ENCODE measurements around the gene C22orf23. TPM values are rescaled to one million over a fixed set of nuclear protein-coding genes. Genes with fewer than 3 reads are reported as not detected.
"Not testable (repeated sequence)": the region's sequence is repeated elsewhere in the genome, so short reads cannot be mapped to it uniquely, and the experiment has no call there.

Gene C22orf23
- total and polyA plus RNA-seq, 2 donors: 0.09 to 0.34 TPM

GRCh38 chr22:37947142-37947795, 6.1 kb downstream of the C22orf23 start:
- H3K27me3 ChIP-seq (ENCODE audit: control insufficient read depth in 2 of 2, insufficient read depth in 1 of 2, low read length in 1 of 2): peaks cover 6 to 17% of the 10 kb centered on the region in 2 donors
- H3K4me1 ChIP-seq (ENCODE audit: control insufficient read depth in 2 of 2, insufficient read depth in 2 of 2, low read length in 2 of 2); H3K36me3 ChIP-seq (ENCODE audit: control insufficient read depth in 2 of 2, insufficient read depth in 2 of 2, low read length in 1 of 2); DNase-seq (ENCODE audit: low read depth in 6 of 9, low spot score in 9 of 9); H3K4me3 ChIP-seq (ENCODE audit: low read length in 2 of 2); H3K27ac ChIP-seq (ENCODE audit: low read depth in 1 of 2, low read length in 1 of 2); H3K9me3 ChIP-seq (ENCODE audit: control insufficient read depth in 2 of 2, insufficient read depth in 1 of 2, low read length in 1 of 2): not testable (repeated sequence)
- 96% methylated on average over 14 of the region's 14 CpGs for WGBS

GRCh38 chr22:37944423-37944822, 9.0 kb downstream of the C22orf23 start:
- not testable (repeated sequence) for H3K9me3 ChIP-seq (ENCODE audit: control insufficient read depth in 2 of 2, insufficient read depth in 1 of 2, low read length in 1 of 2); H3K36me3 ChIP-seq (ENCODE audit: control insufficient read depth in 2 of 2, insufficient read depth in 2 of 2, low read length in 1 of 2); H3K4me3 ChIP-seq (ENCODE audit: low read length in 2 of 2); H3K27me3 ChIP-seq (ENCODE audit: control insufficient read depth in 2 of 2, insufficient read depth in 1 of 2, low read length in 1 of 2); H3K27ac ChIP-seq (ENCODE audit: low read depth in 1 of 2, low read length in 1 of 2); DNase-seq (ENCODE audit: low read depth in 6 of 9, low spot score in 9 of 9); H3K4me1 ChIP-seq (ENCODE audit: control insufficient read depth in 2 of 2, insufficient read depth in 2 of 2, low read length in 2 of 2)
- WGBS: 97% methylated on average over 11 of the region's 11 CpGs

- no peak overlapping the region for H3K27ac ChIP-seq (ENCODE audit: low read depth in 1 of 2, low read length in 1 of 2)
- DNase-seq (ENCODE audit: low read depth in 6 of 9, low spot score in 9 of 9): no peak
- H3K27me3 ChIP-seq (ENCODE audit: control insufficient read depth in 2 of 2, insufficient read depth in 1 of 2, low read length in 1 of 2): no peaks in the 10 kb centered on the region
- WGBS: 95% methylated on average over 7 of the region's 7 CpGs
- no peak overlapping the region for H3K4me3 ChIP-seq (ENCODE audit: low read length in 2 of 2)
- no peaks in the 10 kb centered on the region for H3K9me3 ChIP-seq (ENCODE audit: control insufficient read depth in 2 of 2, insufficient read depth in 1 of 2, low read length in 1 of 2)
- H3K4me1 ChIP-seq (ENCODE audit: control insufficient read depth in 2 of 2, insufficient read depth in 2 of 2, low read length in 2 of 2): no peaks in the 10 kb centered on the region
- H3K36me3 ChIP-seq (ENCODE audit: control insufficient read depth in 2 of 2, insufficient read depth in 2 of 2, low read length in 1 of 2): peaks cover 8 to 9% of the 10 kb centered on the region in 2 donors
Measured at GRCh38 chr22:37943825-37944198, 9.6 kb downstream of the C22orf23 start.

- no peak overlapping the region for H3K27ac ChIP-seq (ENCODE audit: low read depth in 1 of 2, low read length in 1 of 2)
- no peaks in the 10 kb centered on the region for H3K4me1 ChIP-seq (ENCODE audit: control insufficient read depth in 2 of 2, insufficient read depth in 2 of 2, low read length in 2 of 2)
- 97% methylated on average over 12 of the region's 12 CpGs for WGBS
- no peak overlapping the region for H3K4me3 ChIP-seq (ENCODE audit: low read length in 2 of 2)
- no peaks in the 10 kb centered on the region for H3K9me3 ChIP-seq (ENCODE audit: control insufficient read depth in 2 of 2, insufficient read depth in 1 of 2, low read length in 1 of 2)
- H3K36me3 ChIP-seq (ENCODE audit: control insufficient read depth in 2 of 2, insufficient read depth in 2 of 2, low read length in 1 of 2): peaks cover 8 to 9% of the 10 kb centered on the region in 2 donors
- H3K27me3 ChIP-seq (ENCODE audit: control insufficient read depth in 2 of 2, insufficient read depth in 1 of 2, low read length in 1 of 2): no peaks in the 10 kb centered on the region
- DNase-seq (ENCODE audit: low read depth in 6 of 9, low spot score in 9 of 9): no peak
Measured at GRCh38 chr22:37943136-37943824, 10.1 kb downstream of the C22orf23 start.

- H3K4me3 ChIP-seq (ENCODE audit: low read length in 2 of 2): no peak overlapping the region
- H3K27me3 ChIP-seq (ENCODE audit: control insufficient read depth in 2 of 2, insufficient read depth in 1 of 2, low read length in 1 of 2): no peaks in the 10 kb centered on the region
- no peak for DNase-seq (ENCODE audit: low read depth in 6 of 9, low spot score in 9 of 9)
- H3K4me1 ChIP-seq (ENCODE audit: control insufficient read depth in 2 of 2, insufficient read depth in 2 of 2, low read length in 2 of 2): no peaks in the 10 kb centered on the region
- H3K9me3 ChIP-seq (ENCODE audit: control insufficient read depth in 2 of 2, insufficient read depth in 1 of 2, low read length in 1 of 2): no peaks in the 10 kb centered on the region
- H3K27ac ChIP-seq (ENCODE audit: low read depth in 1 of 2, low read length in 1 of 2): no peak overlapping the region
- peaks cover 9% of the 10 kb centered on the region in 2 donors for H3K36me3 ChIP-seq (ENCODE audit: control insufficient read depth in 2 of 2, insufficient read depth in 2 of 2, low read length in 1 of 2)
- 97% methylated on average over 8 of the region's 8 CpGs for WGBS
Measured at GRCh38 chr22:37942133-37942532, 11.3 kb downstream of the C22orf23 start.

- WGBS: 95% methylated on average over 12 of the region's 12 CpGs
- Histone ChIP-seq H3K4me1 (ENCODE audit: control insufficient read depth in 2 of 2, insufficient read depth in 2 of 2, low read length in 2 of 2) (no peaks in the 10 kb centered on the region), H3K36me3 (ENCODE audit: control insufficient read depth in 2 of 2, insufficient read depth in 2 of 2, low read length in 1 of 2) (peaks cover 12% of the 10 kb centered on the region in 2 donors), H3K9me3 (ENCODE audit: control insufficient read depth in 2 of 2, insufficient read depth in 1 of 2, low read length in 1 of 2) (no peaks in the 10 kb centered on the region), H3K27ac (ENCODE audit: low read depth in 1 of 2, low read length in 1 of 2) (no peak overlapping the region), H3K4me3 (ENCODE audit: low read length in 2 of 2) (no peak overlapping the region), H3K27me3 (ENCODE audit: control insufficient read depth in 2 of 2, insufficient read depth in 1 of 2, low read length in 1 of 2) (no peaks in the 10 kb centered on the region)
- no peak for DNase-seq (ENCODE audit: low read depth in 6 of 9, low spot score in 9 of 9)
Measured at GRCh38 chr22:37940698-37941376, 12.6 kb downstream of the C22orf23 start.

GRCh38 chr22:37933711-37934376, 19.6 kb downstream of the C22orf23 start:
- H3K4me3 ChIP-seq (ENCODE audit: low read length in 2 of 2): no peak overlapping the region
- H3K36me3 ChIP-seq (ENCODE audit: control insufficient read depth in 2 of 2, insufficient read depth in 2 of 2, low read length in 1 of 2): peaks cover 12 to 23% of the 10 kb centered on the region in 2 donors
- peaks cover 3 to 8% of the 10 kb centered on the region in 2 donors for H3K4me1 ChIP-seq (ENCODE audit: control insufficient read depth in 2 of 2, insufficient read depth in 2 of 2, low read length in 2 of 2)
- peak; percentile 24 to 81 (median 64) for DNase-seq (ENCODE audit: low read depth in 6 of 9, low spot score in 9 of 9)
- H3K9me3 ChIP-seq (ENCODE audit: control insufficient read depth in 2 of 2, insufficient read depth in 1 of 2, low read length in 1 of 2): no peaks in the 10 kb centered on the region
- 15% methylated on average over 13 of the region's 13 CpGs for WGBS
- H3K27me3 ChIP-seq (ENCODE audit: control insufficient read depth in 2 of 2, insufficient read depth in 1 of 2, low read length in 1 of 2): no peaks in the 10 kb centered on the region
- H3K27ac ChIP-seq (ENCODE audit: low read depth in 1 of 2, low read length in 1 of 2): no peak overlapping the region

GRCh38 chr22:37932821-37933578, 20.4 kb downstream of the C22orf23 start:
- Histone ChIP-seq H3K36me3 (ENCODE audit: control insufficient read depth in 2 of 2, insufficient read depth in 2 of 2, low read length in 1 of 2) (peaks cover 14 to 23% of the 10 kb centered on the region in 2 donors), H3K9me3 (ENCODE audit: control insufficient read depth in 2 of 2, insufficient read depth in 1 of 2, low read length in 1 of 2) (no peaks in the 10 kb centered on the region), H3K4me3 (ENCODE audit: low read length in 2 of 2) (no peak overlapping the region), H3K4me1 (ENCODE audit: control insufficient read depth in 2 of 2, insufficient read depth in 2 of 2, low read length in 2 of 2) (peaks cover 3 to 8% of the 10 kb centered on the region in 2 donors), H3K27me3 (ENCODE audit: control insufficient read depth in 2 of 2, insufficient read depth in 1 of 2, low read length in 1 of 2) (no peaks in the 10 kb centered on the region), H3K27ac (ENCODE audit: low read depth in 1 of 2, low read length in 1 of 2) (no peak overlapping the region)
- 96% methylated on average over 21 of the region's 21 CpGs for WGBS
- no peak for DNase-seq (ENCODE audit: low read depth in 6 of 9, low spot score in 9 of 9)
